ENCODE measurements around the gene SLC9A9.

The SLC9A9 gene

DNA sequence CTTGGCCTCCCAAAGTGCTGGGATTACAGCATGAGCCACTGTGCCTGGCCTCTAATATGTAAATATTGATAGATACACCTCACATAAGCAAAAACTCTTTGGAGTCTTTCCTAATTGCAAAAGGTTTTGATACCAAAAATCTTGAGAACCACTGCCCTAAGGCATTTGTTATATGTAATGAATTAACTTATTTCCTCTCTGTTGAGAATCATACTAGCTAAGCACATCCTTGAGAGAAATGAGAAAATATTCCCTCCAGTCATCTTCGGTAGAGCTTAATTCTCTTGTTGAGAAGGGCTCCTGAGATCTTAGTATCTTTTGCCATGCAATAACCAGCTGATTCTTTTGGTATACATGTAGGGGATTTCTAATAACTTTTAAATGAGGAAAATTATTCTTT is 190.2 kb downstream of the SLC9A9 start (continued):
- TF ChIP-seq, protein P1, sequence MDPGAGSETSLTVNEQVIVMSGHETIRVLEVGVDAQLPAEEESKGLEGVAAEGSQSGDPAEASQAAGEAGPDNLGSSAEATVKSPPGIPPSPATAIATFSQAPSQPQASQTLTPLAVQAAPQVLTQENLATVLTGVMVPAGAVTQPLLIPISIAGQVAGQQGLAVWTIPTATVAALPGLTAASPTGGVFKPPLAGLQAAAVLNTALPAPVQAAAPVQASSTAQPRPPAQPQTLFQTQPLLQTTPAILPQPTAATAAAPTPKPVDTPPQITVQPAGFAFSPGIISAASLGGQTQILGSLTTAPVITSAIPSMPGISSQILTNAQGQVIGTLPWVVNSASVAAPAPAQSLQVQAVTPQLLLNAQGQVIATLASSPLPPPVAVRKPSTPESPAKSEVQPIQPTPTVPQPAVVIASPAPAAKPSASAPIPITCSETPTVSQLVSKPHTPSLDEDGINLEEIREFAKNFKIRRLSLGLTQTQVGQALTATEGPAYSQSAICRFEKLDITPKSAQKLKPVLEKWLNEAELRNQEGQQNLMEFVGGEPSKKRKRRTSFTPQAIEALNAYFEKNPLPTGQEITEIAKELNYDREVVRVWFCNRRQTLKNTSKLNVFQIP (CRISPR knock-in tag; IDR thresholded peaks at IDR 0.05; ENCODE audit: borderline replicate concordance, low read depth), result no peak
- TF ChIP-seq, protein P2, sequence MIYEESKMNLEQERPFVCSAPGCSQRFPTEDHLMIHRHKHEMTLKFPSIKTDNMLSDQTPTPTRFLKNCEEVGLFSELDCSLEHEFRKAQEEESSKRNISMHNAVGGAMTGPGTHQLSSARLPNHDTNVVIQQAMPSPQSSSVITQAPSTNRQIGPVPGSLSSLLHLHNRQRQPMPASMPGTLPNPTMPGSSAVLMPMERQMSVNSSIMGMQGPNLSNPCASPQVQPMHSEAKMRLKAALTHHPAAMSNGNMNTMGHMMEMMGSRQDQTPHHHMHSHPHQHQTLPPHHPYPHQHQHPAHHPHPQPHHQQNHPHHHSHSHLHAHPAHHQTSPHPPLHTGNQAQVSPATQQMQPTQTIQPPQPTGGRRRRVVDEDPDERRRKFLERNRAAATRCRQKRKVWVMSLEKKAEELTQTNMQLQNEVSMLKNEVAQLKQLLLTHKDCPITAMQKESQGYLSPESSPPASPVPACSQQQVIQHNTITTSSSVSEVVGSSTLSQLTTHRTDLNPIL (CRISPR knock-in tag; IDR thresholded peaks at IDR 0.05; ENCODE audit: low read depth), result no peak
- TF ChIP-seq ISL1 (CRISPR knock-in tag; IDR thresholded peaks at IDR 0.05) (no peak), ZC3H10 (CRISPR knock-in tag; IDR thresholded peaks at IDR 0.05) (no peak), ARNTL (CRISPR knock-in tag; IDR thresholded peaks at IDR 0.05; ENCODE audit: borderline replicate concordance, low read depth) (no peak)
- TF ChIP-seq, protein P3, sequence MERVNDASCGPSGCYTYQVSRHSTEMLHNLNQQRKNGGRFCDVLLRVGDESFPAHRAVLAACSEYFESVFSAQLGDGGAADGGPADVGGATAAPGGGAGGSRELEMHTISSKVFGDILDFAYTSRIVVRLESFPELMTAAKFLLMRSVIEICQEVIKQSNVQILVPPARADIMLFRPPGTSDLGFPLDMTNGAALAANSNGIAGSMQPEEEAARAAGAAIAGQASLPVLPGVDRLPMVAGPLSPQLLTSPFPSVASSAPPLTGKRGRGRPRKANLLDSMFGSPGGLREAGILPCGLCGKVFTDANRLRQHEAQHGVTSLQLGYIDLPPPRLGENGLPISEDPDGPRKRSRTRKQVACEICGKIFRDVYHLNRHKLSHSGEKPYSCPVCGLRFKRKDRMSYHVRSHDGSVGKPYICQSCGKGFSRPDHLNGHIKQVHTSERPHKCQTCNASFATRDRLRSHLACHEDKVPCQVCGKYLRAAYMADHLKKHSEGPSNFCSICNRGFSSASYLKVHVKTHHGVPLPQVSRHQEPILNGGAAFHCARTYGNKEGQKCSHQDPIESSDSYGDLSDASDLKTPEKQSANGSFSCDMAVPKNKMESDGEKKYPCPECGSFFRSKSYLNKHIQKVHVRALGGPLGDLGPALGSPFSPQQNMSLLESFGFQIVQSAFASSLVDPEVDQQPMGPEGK (CRISPR knock-in tag; IDR thresholded peaks at IDR 0.05; ENCODE audit: borderline replicate concordance), result no peak

DNA sequence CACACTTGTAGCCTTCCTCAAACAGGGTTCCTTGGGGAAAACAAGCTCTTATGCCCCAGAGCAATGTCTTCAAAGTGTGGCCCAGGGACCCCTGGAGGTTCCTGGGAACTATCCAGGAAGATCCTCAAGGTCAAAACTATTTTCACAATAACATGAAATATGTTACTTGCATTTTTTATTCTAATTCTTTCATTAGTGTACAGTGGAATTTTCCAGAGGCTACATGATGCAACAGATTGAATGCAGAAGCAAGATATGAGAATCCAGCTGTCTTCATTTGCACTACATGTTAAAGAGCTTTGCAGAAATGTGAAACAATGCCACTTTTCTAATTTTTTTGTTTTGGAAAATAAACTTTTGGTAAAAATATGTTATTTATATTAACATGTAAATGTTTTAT is 190.9 kb downstream of the SLC9A9 start:
- TF ChIP-seq, protein P3 (CRISPR knock-in tag; IDR thresholded peaks at IDR 0.05; ENCODE audit: borderline replicate concordance), result no peak
- TF ChIP-seq ESRRG (CRISPR knock-in tag; IDR thresholded peaks at IDR 0.05) (no peak), ZC3H10 (CRISPR knock-in tag; IDR thresholded peaks at IDR 0.05) (no peak), GLIS3 (CRISPR knock-in tag; IDR thresholded peaks at IDR 0.05) (no peak), TOX (CRISPR knock-in tag; IDR thresholded peaks at IDR 0.05; ENCODE audit: borderline replicate concordance) (no peak), ZNF8 (CRISPR knock-in tag; IDR thresholded peaks at IDR 0.05) (no peak), TCF4 (CRISPR knock-in tag; IDR thresholded peaks at IDR 0.05; ENCODE audit: borderline replicate concordance) (no peak), ZNF70 (CRISPR knock-in tag; IDR thresholded peaks at IDR 0.05) (no peak), RARB (CRISPR knock-in tag; IDR thresholded peaks at IDR 0.05) (no peak), CSDC2 (CRISPR knock-in tag; IDR thresholded peaks at IDR 0.05) (no peak), ISL1 (CRISPR knock-in tag; IDR thresholded peaks at IDR 0.05) (no peak), PPARA (CRISPR knock-in tag; IDR thresholded peaks at IDR 0.05; ENCODE audit: borderline replicate concordance) (no peak), SNAI2 (CRISPR knock-in tag; IDR thresholded peaks at IDR 0.05) (no peak)
- TF ChIP-seq, protein P4, sequence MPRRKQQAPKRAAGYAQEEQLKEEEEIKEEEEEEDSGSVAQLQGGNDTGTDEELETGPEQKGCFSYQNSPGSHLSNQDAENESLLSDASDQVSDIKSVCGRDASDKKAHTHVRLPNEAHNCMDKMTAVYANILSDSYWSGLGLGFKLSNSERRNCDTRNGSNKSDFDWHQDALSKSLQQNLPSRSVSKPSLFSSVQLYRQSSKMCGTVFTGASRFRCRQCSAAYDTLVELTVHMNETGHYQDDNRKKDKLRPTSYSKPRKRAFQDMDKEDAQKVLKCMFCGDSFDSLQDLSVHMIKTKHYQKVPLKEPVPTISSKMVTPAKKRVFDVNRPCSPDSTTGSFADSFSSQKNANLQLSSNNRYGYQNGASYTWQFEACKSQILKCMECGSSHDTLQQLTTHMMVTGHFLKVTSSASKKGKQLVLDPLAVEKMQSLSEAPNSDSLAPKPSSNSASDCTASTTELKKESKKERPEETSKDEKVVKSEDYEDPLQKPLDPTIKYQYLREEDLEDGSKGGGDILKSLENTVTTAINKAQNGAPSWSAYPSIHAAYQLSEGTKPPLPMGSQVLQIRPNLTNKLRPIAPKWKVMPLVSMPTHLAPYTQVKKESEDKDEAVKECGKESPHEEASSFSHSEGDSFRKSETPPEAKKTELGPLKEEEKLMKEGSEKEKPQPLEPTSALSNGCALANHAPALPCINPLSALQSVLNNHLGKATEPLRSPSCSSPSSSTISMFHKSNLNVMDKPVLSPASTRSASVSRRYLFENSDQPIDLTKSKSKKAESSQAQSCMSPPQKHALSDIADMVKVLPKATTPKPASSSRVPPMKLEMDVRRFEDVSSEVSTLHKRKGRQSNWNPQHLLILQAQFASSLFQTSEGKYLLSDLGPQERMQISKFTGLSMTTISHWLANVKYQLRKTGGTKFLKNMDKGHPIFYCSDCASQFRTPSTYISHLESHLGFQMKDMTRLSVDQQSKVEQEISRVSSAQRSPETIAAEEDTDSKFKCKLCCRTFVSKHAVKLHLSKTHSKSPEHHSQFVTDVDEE (CRISPR knock-in tag; IDR thresholded peaks at IDR 0.05), result no peak
- TF ChIP-seq, protein P2 (CRISPR knock-in tag; IDR thresholded peaks at IDR 0.05; ENCODE audit: low read depth), result no peak
- no peak for ATAC-seq

DNA sequence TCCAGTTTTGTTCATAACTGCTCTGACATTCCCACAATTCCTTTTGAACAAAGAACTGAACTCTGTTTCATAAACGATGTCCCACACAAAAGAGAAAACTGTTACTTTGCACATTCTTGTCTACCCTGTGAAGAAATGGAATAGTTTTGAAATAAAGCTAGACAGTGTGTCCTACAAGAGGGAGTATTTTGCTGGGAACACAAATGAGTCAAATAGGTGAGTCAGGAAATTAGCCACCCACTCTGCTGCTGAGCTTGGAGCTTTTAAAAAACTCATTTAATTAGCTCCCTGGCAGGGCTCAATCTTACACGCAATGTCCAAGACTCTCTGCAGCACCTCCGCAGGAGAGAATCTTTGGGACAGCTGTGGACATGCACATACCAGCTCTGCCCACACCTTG is 193.4 kb downstream of the SLC9A9 start:
- TF ChIP-seq, protein P5, sequence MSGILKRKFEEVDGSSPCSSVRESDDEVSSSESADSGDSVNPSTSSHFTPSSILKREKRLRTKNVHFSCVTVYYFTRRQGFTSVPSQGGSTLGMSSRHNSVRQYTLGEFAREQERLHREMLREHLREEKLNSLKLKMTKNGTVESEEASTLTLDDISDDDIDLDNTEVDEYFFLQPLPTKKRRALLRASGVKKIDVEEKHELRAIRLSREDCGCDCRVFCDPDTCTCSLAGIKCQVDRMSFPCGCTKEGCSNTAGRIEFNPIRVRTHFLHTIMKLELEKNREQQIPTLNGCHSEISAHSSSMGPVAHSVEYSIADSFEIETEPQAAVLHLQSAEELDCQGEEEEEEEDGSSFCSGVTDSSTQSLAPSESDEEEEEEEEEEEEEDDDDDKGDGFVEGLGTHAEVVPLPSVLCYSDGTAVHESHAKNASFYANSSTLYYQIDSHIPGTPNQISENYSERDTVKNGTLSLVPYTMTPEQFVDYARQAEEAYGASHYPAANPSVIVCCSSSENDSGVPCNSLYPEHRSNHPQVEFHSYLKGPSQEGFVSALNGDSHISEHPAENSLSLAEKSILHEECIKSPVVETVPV (CRISPR knock-in tag; IDR thresholded peaks at IDR 0.05), result no peak
- TF ChIP-seq ZNF70 (CRISPR knock-in tag; IDR thresholded peaks at IDR 0.05), result no peak
- no peak for TF ChIP-seq TOX (CRISPR knock-in tag; IDR thresholded peaks at IDR 0.05; ENCODE audit: borderline replicate concordance)
- ATAC-seq, result no peak
